ENCODE results near the gene NUDT12.

Gene NUDT12

DNA sequence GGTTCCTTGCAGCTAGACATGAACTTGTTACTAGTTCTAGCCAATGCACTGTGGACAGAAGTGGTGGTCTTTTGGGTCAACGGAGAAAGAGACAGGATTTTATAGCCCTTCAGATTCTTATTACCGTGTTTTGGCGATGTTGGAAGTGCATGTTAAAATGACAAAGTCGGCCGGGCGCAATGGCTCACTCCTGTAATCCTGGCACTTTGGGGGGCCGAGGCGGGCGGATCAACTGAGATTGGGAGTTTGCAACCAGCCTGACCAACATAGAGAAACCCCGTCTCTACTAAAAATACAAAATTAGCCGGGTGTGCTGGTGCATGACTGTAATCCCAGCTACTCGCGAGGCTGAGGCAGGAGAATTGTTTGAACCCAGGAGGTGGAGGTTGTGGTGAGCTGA is 9.1 kb upstream of the NUDT12 start:
- TF ChIP-seq, protein P1, sequence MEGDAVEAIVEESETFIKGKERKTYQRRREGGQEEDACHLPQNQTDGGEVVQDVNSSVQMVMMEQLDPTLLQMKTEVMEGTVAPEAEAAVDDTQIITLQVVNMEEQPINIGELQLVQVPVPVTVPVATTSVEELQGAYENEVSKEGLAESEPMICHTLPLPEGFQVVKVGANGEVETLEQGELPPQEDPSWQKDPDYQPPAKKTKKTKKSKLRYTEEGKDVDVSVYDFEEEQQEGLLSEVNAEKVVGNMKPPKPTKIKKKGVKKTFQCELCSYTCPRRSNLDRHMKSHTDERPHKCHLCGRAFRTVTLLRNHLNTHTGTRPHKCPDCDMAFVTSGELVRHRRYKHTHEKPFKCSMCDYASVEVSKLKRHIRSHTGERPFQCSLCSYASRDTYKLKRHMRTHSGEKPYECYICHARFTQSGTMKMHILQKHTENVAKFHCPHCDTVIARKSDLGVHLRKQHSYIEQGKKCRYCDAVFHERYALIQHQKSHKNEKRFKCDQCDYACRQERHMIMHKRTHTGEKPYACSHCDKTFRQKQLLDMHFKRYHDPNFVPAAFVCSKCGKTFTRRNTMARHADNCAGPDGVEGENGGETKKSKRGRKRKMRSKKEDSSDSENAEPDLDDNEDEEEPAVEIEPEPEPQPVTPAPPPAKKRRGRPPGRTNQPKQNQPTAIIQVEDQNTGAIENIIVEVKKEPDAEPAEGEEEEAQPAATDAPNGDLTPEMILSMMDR (IDR thresholded peaks at IDR 0.05; ENCODE audit: extremely low read depth, missing control alignments): no peak
- DNase-seq (ENCODE audit: low spot score): no peak

DNA sequence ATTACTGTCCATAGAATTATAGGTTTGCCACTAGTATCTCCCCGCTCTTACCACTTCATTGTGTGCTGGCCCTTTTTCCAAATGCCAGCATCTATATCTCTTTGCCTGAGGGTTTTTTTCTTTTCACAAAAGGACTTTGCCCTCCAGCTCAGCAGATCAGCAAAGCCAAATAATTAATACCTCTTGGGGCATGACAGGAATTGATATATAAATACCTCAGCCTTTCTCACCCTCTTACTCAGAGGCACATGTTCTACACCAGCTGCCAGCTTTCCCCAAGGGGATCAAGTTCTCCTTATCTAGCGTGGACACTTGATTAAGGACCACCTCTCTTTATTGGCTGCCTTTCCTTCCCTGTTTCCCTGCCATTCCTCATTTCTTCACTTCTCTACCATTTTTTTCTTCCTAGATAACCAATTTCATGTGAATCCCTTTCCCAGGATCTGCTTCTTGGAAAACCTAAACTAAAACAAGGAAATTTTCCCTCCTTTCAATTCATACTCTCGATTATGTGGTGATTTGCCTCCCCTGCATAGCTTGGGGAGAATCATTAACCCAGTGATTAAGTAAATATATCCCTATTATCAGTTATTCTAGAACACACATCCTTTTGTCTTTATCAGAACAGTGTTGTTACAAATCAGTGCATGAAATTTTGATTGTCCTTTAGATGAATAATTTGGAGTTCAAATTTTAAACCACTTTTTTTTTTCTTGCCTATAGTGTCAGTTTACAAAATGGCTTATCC is 6.9 kb upstream of the NUDT12 start:
- DNase-seq (ENCODE audit: low spot score): no peak
- TF ChIP-seq, protein P1 (IDR thresholded peaks at IDR 0.05; ENCODE audit: extremely low read depth, missing control alignments): no peak

DNA sequence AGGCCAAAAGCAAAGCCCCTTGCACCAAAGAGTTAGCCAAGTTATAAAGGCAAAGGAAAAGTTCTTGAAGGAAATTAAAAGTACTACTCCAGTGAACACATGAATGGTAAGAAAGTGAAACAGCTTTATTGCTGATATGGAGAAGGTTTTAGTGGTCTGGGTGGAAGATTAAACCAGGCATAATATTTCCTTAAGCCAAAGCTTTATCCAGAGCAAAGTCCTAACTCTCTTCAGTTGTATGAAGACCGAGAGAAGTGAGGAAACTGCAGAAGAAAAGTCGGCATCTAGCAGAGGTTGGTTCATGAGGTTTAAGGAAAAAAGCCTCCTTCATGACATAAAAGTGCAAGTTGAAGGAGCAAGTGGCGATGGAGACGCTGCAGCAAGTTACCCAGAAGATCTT is 3.1 kb upstream of the NUDT12 start:
- TF ChIP-seq, protein P1 (IDR thresholded peaks at IDR 0.05; ENCODE audit: extremely low read depth, missing control alignments): no peak
- no peak for DNase-seq (ENCODE audit: low spot score)

DNA sequence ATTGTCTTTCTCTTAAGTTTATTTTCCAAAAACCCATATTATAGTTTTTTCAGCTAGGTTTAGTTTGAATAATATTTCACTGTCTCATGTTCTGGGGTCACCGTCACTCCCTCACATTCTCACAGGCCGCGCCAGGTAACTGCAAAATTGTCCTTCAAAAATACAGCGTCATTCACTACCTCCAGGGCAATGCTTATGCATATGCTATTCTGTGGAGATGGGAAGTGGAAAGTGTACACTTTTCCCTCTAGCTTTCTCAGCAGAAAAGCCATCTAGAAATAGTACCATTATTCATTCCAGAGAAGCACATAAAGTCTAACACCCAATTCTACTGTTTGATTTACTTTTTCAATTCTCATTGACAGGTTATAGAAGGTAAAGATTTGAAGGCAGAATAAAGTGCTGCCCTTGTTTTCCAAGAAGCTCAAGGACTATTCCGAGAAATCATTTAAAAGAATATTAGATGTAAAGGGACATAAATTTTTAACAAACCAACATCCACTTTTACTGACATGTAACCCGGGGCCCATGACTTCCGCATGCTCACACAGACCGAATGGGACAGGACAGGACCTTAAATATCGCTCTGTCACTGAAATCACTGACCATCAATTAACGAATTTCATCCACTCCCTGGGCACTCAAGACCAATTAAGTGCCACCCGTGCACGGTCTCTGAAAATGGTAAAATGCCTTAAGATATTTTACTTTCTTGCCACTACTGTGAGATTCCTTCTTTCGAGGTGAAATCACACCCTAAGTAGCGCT is 720 bp downstream of the NUDT12 start:
- peak; percentile 13 for DNase-seq (ENCODE audit: low spot score)
- TF ChIP-seq, protein P1 (IDR thresholded peaks at IDR 0.05; ENCODE audit: extremely low read depth, missing control alignments): no peak

DNA sequence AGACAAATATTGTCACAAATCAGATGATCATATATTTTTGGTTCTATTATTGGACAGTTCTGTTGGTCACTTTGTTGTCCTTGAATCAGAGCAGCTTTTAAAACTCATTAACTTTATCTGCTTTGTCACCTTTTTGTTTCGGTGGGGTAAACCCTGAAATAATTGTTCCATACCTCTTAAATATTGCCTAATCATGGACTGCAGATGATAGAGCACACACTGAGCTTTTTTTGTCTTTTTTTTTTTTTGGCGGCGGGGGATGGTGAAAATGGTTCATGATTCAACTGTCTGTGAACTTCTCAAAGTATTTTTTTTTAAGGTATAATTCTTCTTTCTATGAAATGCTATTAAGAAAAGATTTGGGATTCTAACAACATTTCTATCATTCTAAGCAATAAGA is 1.8 kb downstream of the NUDT12 start:
- no peak for DNase-seq (ENCODE audit: low spot score)
- TF ChIP-seq, protein P1 (IDR thresholded peaks at IDR 0.05; ENCODE audit: extremely low read depth, missing control alignments): no peak

DNA sequence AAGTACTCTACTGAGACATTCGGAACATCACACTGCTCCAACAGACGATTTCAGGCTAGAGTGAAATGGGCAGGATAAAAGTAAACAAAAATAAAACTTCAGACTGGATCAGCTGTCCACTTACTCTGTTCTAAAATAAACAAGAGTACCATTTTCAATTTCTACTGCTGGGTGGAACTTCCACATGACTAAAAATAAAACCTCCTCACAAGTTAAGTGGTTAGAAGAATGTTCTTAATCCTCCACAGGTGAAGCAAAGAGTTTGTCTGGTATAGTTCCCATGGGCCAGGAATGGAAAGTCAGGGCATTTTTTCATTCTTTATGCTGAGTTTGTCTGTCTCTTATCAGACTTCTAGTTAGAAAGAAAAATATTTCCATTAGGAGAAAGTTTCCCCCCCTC is 15.7 kb downstream of the NUDT12 start:
- DNase-seq (ENCODE audit: low spot score): no peak
- TF ChIP-seq, protein P1 (IDR thresholded peaks at IDR 0.05; ENCODE audit: extremely low read depth, missing control alignments): no peak

DNA sequence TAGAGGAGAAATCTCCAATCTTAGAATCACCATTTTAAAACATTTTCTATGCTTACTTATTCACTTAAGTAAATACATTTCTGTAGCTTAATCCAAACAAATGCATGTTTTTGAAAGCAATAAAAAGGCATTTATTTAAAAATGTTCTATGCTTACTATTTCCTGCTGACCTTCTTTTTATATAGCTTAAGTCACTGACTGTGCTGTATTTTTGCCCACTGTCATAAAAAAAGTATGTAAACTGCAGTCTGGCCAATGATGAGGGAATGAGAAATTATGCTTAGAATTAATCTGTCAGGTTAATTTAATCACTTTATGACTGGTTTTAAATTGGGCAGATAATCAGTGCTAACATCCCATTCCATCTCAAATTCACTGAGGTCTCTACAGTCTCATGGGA is 20.1 kb downstream of the NUDT12 start:
- no peak for DNase-seq (ENCODE audit: low spot score)
- TF ChIP-seq, protein P1 (IDR thresholded peaks at IDR 0.05; ENCODE audit: extremely low read depth, missing control alignments): no peak

All from GM20000 (cell line).